Activated CD4-positive, CD25-positive, alpha-beta regulatory T cell treated with anti-CD3 and anti-CD28 coated beads, Interleukin-2, amount 50 U/mL, for 72 hours (primary cell): Measurements from ENCODE around the gene COQ8B.

Experiments
- DNase-seq: peaks from one replicate; pipeline ENCODE4 v3.0.0; 2021

The COQ8B gene

GRCh38 chr19:40690050-40690692 lies 26.5 kb downstream of the COQ8B start, which contains the start of gene NUMBL:
TSS of gene NUMBL (minus strand) at chr19:40690651. CDS start at chr19:40690483, 168 bp downstream.
- no peak for DNase-seq

- DNase-seq: no peak
Observed at GRCh38 chr19:40689339-40690049, 27.2 kb downstream of the COQ8B start.

GRCh38 chr19:40688987-40689338 lies 27.7 kb downstream of the COQ8B start:
- no peak for DNase-seq

GRCh38 chr19:40688309-40688708 lies 28.4 kb downstream of the COQ8B start:
- no peak for DNase-seq

- DNase-seq: no peak
Observed at GRCh38 chr19:40687525-40688016, 29.1 kb downstream of the COQ8B start.

- no peak for DNase-seq
Observed at GRCh38 chr19:40686882-40687524, 29.7 kb downstream of the COQ8B start.

GRCh38 chr19:40685563-40685962 lies 31.1 kb downstream of the COQ8B start:
- no peak for DNase-seq

GRCh38 chr19:40685016-40685526 lies 31.6 kb downstream of the COQ8B start:
- DNase-seq: no peak

- DNase-seq: no peak
Observed at GRCh38 chr19:40684280-40684679, 32.4 kb downstream of the COQ8B start.

- no peak for DNase-seq
Observed at GRCh38 chr19:40683437-40683836, 33.2 kb downstream of the COQ8B start.

GRCh38 chr19:40682431-40682964 lies 34.2 kb downstream of the COQ8B start:
- DNase-seq: no peak

- DNase-seq: no peak
Observed at GRCh38 chr19:40681039-40681438, 35.6 kb downstream of the COQ8B start.

- DNase-seq: no peak
Observed at GRCh38 chr19:40677156-40677555, 39.5 kb downstream of the COQ8B start.

- DNase-seq: no peak
Observed at GRCh38 chr19:40674291-40674690, 42.4 kb downstream of the COQ8B start.

GRCh38 chr19:40673397-40673796 lies 43.3 kb downstream of the COQ8B start:
- no peak for DNase-seq

- DNase-seq: no peak
Observed at GRCh38 chr19:40672573-40673299, 44.0 kb downstream of the COQ8B start.

- no peak for DNase-seq
Observed at GRCh38 chr19:40672038-40672437, 44.6 kb downstream of the COQ8B start.

GRCh38 chr19:40671404-40671803 lies 45.3 kb downstream of the COQ8B start:
- DNase-seq: no peak

- DNase-seq: no peak
Observed at GRCh38 chr19:40668991-40669614, 47.6 kb downstream of the COQ8B start.

GRCh38 chr19:40667602-40668001 lies 49.1 kb downstream of the COQ8B start:
- no peak for DNase-seq

GRCh38 chr19:40666803-40667438 lies 49.8 kb downstream of the COQ8B start:
- no peak for DNase-seq
